ENCODE measurements around the gene SMIM44. TPM values are rescaled to one million over a fixed set of nuclear protein-coding genes. Genes with fewer than 3 reads are reported as not detected.

The SMIM44 gene
- total RNA-seq, 1 experiment from 2014 or later = not detected

DNA sequence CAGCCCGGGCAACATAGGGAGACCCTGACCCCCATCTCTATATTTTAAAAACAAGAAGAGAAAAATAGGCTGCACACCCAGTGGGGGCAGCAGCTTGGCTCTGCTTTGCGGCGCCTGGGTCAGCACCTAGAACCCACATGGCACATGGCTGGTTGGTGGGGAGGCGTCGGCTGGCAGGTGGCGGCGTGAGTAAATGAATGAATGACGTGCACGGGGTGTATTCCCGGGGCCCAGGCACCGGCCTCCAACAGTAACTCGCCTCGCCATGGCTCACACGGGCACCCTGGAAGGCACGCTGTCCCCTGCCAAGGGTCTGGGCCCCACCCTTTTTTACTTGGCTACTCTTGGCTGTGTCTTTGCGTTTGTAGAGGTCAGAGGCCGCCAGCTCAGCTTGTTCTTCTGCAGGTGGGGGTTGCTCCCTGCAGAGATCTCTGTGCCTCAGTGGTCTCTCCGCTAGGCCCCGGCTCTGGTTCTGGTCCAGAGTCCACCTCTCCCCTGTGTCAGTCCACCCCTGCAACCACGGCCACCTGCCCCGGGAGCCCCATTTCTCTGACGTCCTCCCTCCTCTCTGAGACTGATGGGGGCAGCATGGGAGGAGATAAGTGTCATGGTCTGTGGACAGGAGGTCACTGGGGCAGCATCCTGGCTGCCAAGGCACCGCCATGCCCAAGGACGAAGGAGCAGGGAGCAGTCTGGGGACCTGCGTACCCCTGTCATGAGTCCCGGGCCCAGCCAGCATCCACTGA is 28.4 kb upstream of the SMIM44 start:
- CTCF ChIA-PET = no interaction called here
- BruUV-seq (replicated peaks) = no TSS peak
- no peak overlapping the region for H2AFZ ChIP-seq
- peaks cover 22% of the 10 kb centered on the region for H4K20me1 ChIP-seq (ENCODE audit: insufficient read depth)
- H3F3A ChIP-seq (ENCODE audit: insufficient read depth, low read depth) = no peaks in the 10 kb centered on the region
- no peak overlapping the region for H3K27ac ChIP-seq
- H3K4me2 ChIP-seq = no peak overlapping the region
- no peaks in the 10 kb centered on the region for H3K9me3 ChIP-seq (ENCODE audit: insufficient read depth, low read depth)
- no peak overlapping the region for H3K4me3 ChIP-seq
- peaks cover 69% of the 10 kb centered on the region for H3K79me2 ChIP-seq (ENCODE audit: low read depth)
- DNase-seq = no peak
- no peak for TF ChIP-seq EZH2 (IDR thresholded peaks at IDR 0.05; ENCODE audit: low read depth)
- TF ChIP-seq, protein P1, sequence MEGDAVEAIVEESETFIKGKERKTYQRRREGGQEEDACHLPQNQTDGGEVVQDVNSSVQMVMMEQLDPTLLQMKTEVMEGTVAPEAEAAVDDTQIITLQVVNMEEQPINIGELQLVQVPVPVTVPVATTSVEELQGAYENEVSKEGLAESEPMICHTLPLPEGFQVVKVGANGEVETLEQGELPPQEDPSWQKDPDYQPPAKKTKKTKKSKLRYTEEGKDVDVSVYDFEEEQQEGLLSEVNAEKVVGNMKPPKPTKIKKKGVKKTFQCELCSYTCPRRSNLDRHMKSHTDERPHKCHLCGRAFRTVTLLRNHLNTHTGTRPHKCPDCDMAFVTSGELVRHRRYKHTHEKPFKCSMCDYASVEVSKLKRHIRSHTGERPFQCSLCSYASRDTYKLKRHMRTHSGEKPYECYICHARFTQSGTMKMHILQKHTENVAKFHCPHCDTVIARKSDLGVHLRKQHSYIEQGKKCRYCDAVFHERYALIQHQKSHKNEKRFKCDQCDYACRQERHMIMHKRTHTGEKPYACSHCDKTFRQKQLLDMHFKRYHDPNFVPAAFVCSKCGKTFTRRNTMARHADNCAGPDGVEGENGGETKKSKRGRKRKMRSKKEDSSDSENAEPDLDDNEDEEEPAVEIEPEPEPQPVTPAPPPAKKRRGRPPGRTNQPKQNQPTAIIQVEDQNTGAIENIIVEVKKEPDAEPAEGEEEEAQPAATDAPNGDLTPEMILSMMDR (conservative IDR thresholded peaks at IDR 0.05) = no peak
- H3K4me1 ChIP-seq (replicated peaks; ENCODE audit: insufficient read depth) = 0 out of 2 replicates have a peak, but pooled peaks cover 7% of the 10 kb centered on the region
- POLR2A ChIA-PET (ENCODE audit: unreplicated experiment) = no interaction called here
- intact Hi-C loops (cut with micrococcal nuclease; ENCODE audit: unreplicated experiment) = no loop called here
- H3K36me3 ChIP-seq (ENCODE audit: low read depth) = no peaks in the 10 kb centered on the region
- no peaks in the 10 kb centered on the region for H3K27me3 ChIP-seq (ENCODE audit: insufficient read depth, low read depth)
- H3K9me2 ChIP-seq (ENCODE audit: insufficient read depth) = no peaks in the 10 kb centered on the region

DNA sequence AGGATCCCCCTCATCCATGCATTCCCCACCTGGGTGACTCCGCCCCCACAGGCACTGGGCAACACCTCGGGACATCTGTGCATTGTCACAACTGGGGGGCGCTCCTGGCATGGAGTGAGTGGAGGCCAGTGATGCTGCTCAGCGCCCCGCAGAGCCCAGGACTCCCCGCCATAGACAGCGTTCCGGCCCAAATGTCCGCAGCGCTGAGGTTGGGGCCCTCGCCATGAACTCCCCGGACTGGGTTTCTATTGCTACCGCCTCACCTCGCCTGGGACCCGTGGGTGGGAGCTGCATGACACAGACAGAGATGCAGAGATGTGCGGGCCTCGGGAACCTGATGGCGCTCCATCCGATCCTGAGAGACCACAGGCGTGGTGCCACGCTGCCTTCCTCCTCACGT is 27.5 kb upstream of the SMIM44 start:
- Histone ChIP-seq H3K36me3 (ENCODE audit: low read depth) (no peaks in the 10 kb centered on the region), H3F3A (ENCODE audit: insufficient read depth, low read depth) (peaks cover under 1% of the 10 kb centered on the region; the same call in 1 of the 2 replicates), H3K9me2 (ENCODE audit: insufficient read depth) (no peaks in the 10 kb centered on the region), H3K4me2 (no peak overlapping the region), H3K27me3 (ENCODE audit: insufficient read depth, low read depth) (no peaks in the 10 kb centered on the region), H3K4me1 (replicated peaks; ENCODE audit: insufficient read depth) (0 out of 2 replicates have a peak, but pooled peaks cover 7% of the 10 kb centered on the region), H3K4me3 (no peak overlapping the region), H3K27ac (no peak overlapping the region), H4K20me1 (ENCODE audit: insufficient read depth) (peaks cover 22% of the 10 kb centered on the region), H3K79me2 (ENCODE audit: low read depth) (peaks cover 64% of the 10 kb centered on the region), H3K9me3 (ENCODE audit: insufficient read depth, low read depth) (no peaks in the 10 kb centered on the region), H2AFZ (no peak overlapping the region)
- POLR2A ChIA-PET (ENCODE audit: unreplicated experiment) = no interaction called here
- CTCF ChIA-PET = no interaction called here
- no TSS peak for BruUV-seq (replicated peaks)
- no peak for TF ChIP-seq EZH2 (IDR thresholded peaks at IDR 0.05; ENCODE audit: low read depth)
- TF ChIP-seq, protein P1 (conservative IDR thresholded peaks at IDR 0.05) = no peak
- intact Hi-C loops (cut with micrococcal nuclease; ENCODE audit: unreplicated experiment) = no loop called here
- no peak for DNase-seq

DNA sequence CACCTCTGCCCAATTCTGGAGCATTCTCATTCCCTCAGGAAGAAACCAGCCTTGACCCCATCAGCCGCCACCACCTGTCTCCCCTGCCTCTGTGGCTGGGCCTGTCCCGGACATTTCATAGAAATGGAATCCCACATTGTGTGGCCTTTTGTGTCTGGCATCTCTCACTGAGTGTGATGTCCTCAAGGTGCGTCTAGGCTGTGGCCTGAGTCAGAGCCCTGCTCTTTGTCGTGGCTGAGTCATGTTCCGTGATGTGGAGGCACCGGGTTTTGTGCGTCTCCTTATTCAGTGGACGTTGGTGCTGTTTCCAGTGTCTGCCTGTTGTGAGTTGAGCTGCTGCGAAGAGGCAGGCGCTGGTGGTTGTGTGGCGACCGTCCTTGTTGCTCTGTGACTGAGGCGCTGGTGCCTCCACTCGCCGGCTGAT is 26.3 kb upstream of the SMIM44 start:
- no TSS peak for BruUV-seq (replicated peaks)
- Histone ChIP-seq H3K27ac (no peak overlapping the region), H3K9me2 (ENCODE audit: insufficient read depth) (no peaks in the 10 kb centered on the region), H2AFZ (no peak overlapping the region), H3K79me2 (ENCODE audit: low read depth) (peaks cover 63% of the 10 kb centered on the region), H4K20me1 (ENCODE audit: insufficient read depth) (peaks cover 22% of the 10 kb centered on the region), H3F3A (ENCODE audit: insufficient read depth, low read depth) (peaks cover 12% of the 10 kb centered on the region; the same call in 1 of the 2 replicates), H3K36me3 (ENCODE audit: low read depth) (no peaks in the 10 kb centered on the region), H3K4me3 (no peak overlapping the region), H3K9me3 (ENCODE audit: insufficient read depth, low read depth) (no peaks in the 10 kb centered on the region), H3K27me3 (ENCODE audit: insufficient read depth, low read depth) (no peaks in the 10 kb centered on the region), H3K4me1 (replicated peaks; ENCODE audit: insufficient read depth) (0 out of 2 replicates have a peak, but pooled peaks cover 10% of the 10 kb centered on the region), H3K4me2 (no peak overlapping the region)
- no peak for TF ChIP-seq EZH2 (IDR thresholded peaks at IDR 0.05; ENCODE audit: low read depth)
- TF ChIP-seq, protein P1 (conservative IDR thresholded peaks at IDR 0.05) = no peak
- ChIA-PET CTCF (no interaction called here), POLR2A (ENCODE audit: unreplicated experiment) (interaction anchor here (0.6 to 0.7 kb wide), 3 partner anchors 32 to 959 kb away, joined by 3 to 7 read pairs (median 4); no protein-coding TSS in a partner anchor)
- peak in 1 of 2 experiments; percentile 60 for DNase-seq
- intact Hi-C loops (cut with micrococcal nuclease; ENCODE audit: unreplicated experiment) = no loop called here

Measured in PC-9 (cell line).